ENCODE measurements around the gene CCDC34. TPM values are rescaled to one million over a fixed set of nuclear protein-coding genes. Genes with fewer than 3 reads are reported as not detected.
"Not testable (repeated sequence)": the region's sequence is repeated elsewhere in the genome, so short reads cannot be mapped to it uniquely, and the experiment has no call there.

CCDC34 gene
- polyA plus RNA-seq, 1 donor from 2014 or later, result 3.0 TPM

GRCh38 chr11:27329867-27330632 is 33.0 kb downstream of the CCDC34 start:
- Mint-ChIP-seq H3K27me3 (no peaks in the 10 kb centered on the region), H3K4me1 (no peaks in the 10 kb centered on the region), H3K9me3 (peaks cover 0 to 3% (median 0%) of the 10 kb centered on the region in 3 donors), H3K4me3 (no peak overlapping the region), H3K36me3 (peaks cover 4% of the 10 kb centered on the region), H3K27ac (no peak overlapping the region)

- H3K9me3 Mint-ChIP-seq, result peaks cover 0 to 3% (median 0%) of the 10 kb centered on the region in 3 donors
- no peaks in the 10 kb centered on the region for H3K27me3 Mint-ChIP-seq
- peaks cover 4% of the 10 kb centered on the region for H3K36me3 Mint-ChIP-seq
- H3K27ac Mint-ChIP-seq, result no peak overlapping the region
- no peak overlapping the region for H3K4me3 Mint-ChIP-seq
- H3K4me1 Mint-ChIP-seq, result no peaks in the 10 kb centered on the region
Measured at GRCh38 chr11:27328614-27329013, 34.4 kb downstream of the CCDC34 start.

DNA sequence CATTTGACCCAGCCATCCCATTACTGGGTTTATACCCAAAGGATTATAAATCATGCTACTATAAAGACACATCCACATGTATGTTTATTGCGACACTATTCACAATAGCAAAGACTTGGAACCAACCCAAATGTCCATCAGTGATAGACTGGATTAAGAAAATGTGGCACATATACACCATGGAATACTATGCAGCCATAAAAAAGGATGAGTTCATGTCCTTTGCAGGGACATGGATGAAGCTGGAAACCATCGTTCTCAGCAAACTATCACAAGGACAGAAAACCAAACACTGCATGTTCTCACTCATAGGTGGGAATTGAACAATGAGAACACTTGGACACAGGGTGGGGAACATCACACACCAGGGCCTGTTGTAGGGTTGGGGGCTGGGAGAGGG is 36.0 kb downstream of the CCDC34 start:
- not testable (repeated sequence) for H3K4me3 Mint-ChIP-seq, H3K27me3 Mint-ChIP-seq

GRCh38 chr11:27322196-27322595 is 40.8 kb downstream of the CCDC34 start:
- not testable (repeated sequence) for H3K27me3 Mint-ChIP-seq, H3K36me3 Mint-ChIP-seq

More for the DNA sequence above, 36.0 kb downstream of the CCDC34 start:
- not testable (repeated sequence) for H3K9me3 Mint-ChIP-seq, H3K27ac Mint-ChIP-seq, H3K36me3 Mint-ChIP-seq, H3K4me1 Mint-ChIP-seq

DNA sequence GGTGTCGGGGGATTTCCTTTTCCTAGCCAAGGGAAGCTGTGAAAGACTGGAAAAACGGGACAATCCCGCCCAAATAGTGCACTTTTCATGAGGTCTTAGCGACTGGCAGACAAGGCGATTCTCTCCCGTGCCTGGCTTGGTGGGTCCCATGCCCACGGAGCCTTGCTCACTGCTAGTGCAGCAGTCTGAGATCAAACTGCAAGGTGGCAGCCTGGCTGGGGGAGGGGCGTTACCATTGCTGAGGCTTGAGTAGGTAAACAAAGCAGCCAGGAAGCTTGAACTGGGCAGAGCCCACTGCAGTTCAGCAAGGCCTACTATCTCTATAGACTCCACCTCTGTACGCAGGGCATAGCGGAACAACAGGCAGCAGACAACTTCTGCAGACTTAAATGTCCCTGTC is 41.7 kb downstream of the CCDC34 start:
- not testable (repeated sequence) for H3K4me1 Mint-ChIP-seq

More at GRCh38 chr11:27322196-27322595, 40.8 kb downstream of the CCDC34 start:
- H3K27ac Mint-ChIP-seq, H3K4me1 Mint-ChIP-seq, H3K4me3 Mint-ChIP-seq, H3K9me3 Mint-ChIP-seq: not testable (repeated sequence)

DNA sequence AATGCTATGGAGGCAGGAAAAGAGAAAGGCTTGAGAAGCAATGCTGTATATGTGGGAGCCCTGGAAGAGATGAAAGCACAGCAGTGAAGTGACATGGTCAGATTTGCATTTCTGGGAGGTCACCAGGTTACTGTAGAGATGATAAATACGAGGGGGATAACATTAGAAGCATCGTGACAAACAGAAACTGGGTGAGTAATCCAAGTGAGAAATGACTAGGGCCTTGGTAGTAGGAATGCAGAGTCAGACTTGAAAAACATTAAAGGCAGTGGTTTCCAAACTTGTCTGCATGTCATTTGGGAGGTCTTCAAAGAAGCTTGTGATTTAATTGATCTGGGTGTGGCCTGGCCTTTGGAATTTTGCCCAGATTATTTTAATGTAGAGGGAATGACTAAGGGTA is 43.9 kb downstream of the CCDC34 start:
- H3K4me3 Mint-ChIP-seq, result no peak overlapping the region
- peaks cover 2% of the 10 kb centered on the region for H3K27me3 Mint-ChIP-seq
- no peak overlapping the region for H3K27ac Mint-ChIP-seq
- H3K36me3 Mint-ChIP-seq, result no peaks in the 10 kb centered on the region
- H3K4me1 Mint-ChIP-seq, result no peaks in the 10 kb centered on the region
- H3K9me3 Mint-ChIP-seq, result peaks cover 0 to 2% (median 0%) of the 10 kb centered on the region in 3 donors

More for the DNA sequence above, 41.7 kb downstream of the CCDC34 start:
- H3K9me3 Mint-ChIP-seq, H3K27me3 Mint-ChIP-seq, H3K4me3 Mint-ChIP-seq, H3K36me3 Mint-ChIP-seq, H3K27ac Mint-ChIP-seq: not testable (repeated sequence)

GRCh38 chr11:27317751-27318150 is 45.3 kb downstream of the CCDC34 start:
- Mint-ChIP-seq H3K27me3 (peaks cover 2% of the 10 kb centered on the region), H3K4me3 (no peak overlapping the region), H3K36me3 (no peaks in the 10 kb centered on the region), H3K4me1 (no peaks in the 10 kb centered on the region), H3K9me3 (peaks cover 0 to 2% (median 0%) of the 10 kb centered on the region in 3 donors), H3K27ac (no peak overlapping the region)

GRCh38 chr11:27315836-27316235 is 47.2 kb downstream of the CCDC34 start:
- Mint-ChIP-seq H3K27ac (no peak overlapping the region), H3K9me3 (no peaks in the 10 kb centered on the region), H3K4me1 (no peaks in the 10 kb centered on the region), H3K4me3 (no peak overlapping the region), H3K27me3 (peaks cover 5% of the 10 kb centered on the region), H3K36me3 (no peaks in the 10 kb centered on the region)

DNA sequence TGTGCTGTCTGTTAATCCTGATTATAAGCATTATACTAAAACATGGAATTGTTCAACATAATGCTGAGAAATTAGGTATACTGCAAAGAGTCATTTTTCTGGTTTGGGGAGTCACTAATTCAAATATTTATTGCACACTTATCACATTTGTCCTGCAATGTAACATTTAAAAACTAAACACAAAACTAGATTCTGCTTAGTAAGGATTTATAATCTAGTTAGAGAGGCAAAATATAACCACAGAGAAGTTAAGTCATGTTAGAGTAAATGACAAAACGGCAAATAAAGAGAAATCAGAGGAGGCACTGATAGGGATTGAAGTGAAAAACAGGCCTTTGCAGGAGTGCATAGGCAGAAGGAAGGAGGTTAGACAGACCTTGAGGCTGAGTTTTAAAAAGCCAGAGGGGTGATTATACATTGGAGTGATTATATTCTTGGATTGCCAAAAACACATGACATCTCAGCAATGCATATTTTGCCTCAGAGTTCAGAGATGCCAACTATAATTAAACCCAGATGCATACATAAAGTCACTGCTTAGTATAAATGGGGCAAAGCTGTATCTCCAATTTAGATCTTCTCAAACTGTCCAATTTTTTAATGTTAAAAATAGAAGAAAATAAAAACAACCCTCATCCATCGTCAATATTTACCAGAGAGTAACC is 49.7 kb downstream of the CCDC34 start:
- H3K36me3 Mint-ChIP-seq, result no peaks in the 10 kb centered on the region
- H3K27me3 Mint-ChIP-seq, result peaks cover 2% of the 10 kb centered on the region
- no peak overlapping the region for H3K4me3 Mint-ChIP-seq
- no peak overlapping the region for H3K27ac Mint-ChIP-seq
- H3K4me1 Mint-ChIP-seq, result no peaks in the 10 kb centered on the region
- no peaks in the 10 kb centered on the region for H3K9me3 Mint-ChIP-seq

DNA sequence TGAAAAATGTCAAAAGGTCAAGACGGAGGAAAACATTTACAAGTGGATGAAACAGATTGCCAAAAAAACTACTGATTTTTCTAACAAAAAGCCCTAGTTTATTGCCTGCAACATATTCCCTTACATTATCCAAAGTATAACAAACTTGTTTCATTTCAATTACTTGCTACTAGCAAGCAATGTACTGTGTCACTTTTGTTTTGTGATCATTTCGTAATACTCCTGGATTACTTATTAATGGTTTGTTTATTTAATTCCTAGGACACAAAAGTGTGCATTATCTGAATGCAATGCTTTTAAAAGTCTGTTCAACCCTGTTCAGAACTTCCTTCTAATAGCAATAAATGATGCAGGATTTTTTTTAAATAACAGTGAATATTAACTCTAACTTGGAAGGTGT is 50.9 kb downstream of the CCDC34 start:
- no peaks in the 10 kb centered on the region for H3K9me3 Mint-ChIP-seq
- no peaks in the 10 kb centered on the region for H3K36me3 Mint-ChIP-seq
- no peaks in the 10 kb centered on the region for H3K4me1 Mint-ChIP-seq
- peaks cover 2% of the 10 kb centered on the region for H3K27me3 Mint-ChIP-seq
- H3K27ac Mint-ChIP-seq, result no peak overlapping the region
- no peak overlapping the region for H3K4me3 Mint-ChIP-seq

- no peaks in the 10 kb centered on the region for H3K36me3 Mint-ChIP-seq
- H3K27me3 Mint-ChIP-seq, result peaks cover 2% of the 10 kb centered on the region
- no peak overlapping the region for H3K4me3 Mint-ChIP-seq
- peaks cover 0 to 3% (median 0%) of the 10 kb centered on the region in 3 donors for H3K9me3 Mint-ChIP-seq
- H3K4me1 Mint-ChIP-seq, result no peaks in the 10 kb centered on the region
- no peak overlapping the region for H3K27ac Mint-ChIP-seq
Measured at GRCh38 chr11:27310707-27311106, 52.3 kb downstream of the CCDC34 start.

DNA sequence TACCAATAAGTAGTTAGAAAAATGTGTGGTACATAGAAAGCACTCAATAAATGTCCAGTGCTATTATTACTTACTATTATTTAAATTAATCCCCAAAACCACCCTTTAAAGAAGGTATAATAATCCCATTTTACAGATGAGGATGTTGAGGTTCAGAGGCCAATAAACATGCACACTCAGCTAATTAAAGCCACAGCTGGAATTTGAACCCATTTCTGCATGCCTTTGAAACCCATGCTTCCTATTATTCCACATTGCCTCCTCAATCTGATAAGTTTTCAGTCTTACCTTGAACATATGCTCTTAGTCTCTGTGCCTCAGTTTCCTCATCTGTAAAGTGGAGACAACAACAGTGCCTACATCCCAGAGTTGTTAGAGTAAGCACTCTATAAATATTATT is 52.8 kb downstream of the CCDC34 start:
- H3K27me3 Mint-ChIP-seq, result peaks cover 5% of the 10 kb centered on the region
- no peak overlapping the region for H3K27ac Mint-ChIP-seq
- H3K9me3 Mint-ChIP-seq, result peaks cover 0 to 3% (median 0%) of the 10 kb centered on the region in 3 donors
- H3K36me3 Mint-ChIP-seq, result no peaks in the 10 kb centered on the region
- no peak overlapping the region for H3K4me3 Mint-ChIP-seq
- no peaks in the 10 kb centered on the region for H3K4me1 Mint-ChIP-seq

DNA sequence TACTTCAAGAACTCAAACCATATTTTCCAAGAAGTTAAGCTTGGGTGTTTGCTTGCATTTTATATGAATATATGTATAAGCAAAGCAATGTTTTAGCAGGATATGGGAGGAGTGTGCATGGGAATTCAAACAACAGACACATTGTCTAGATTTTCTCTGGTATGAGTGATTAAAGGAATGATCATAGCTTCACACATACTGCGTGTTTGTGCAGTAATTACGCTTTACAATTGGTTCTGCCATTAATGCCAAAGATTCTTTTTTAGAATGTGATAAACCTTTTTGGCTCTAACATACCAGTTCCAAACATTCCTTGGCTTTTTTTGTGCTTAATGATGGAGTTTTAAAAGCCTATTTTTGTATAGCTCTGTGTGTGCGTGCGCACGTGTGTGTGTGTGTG is 54.0 kb downstream of the CCDC34 start:
- no peaks in the 10 kb centered on the region for H3K36me3 Mint-ChIP-seq
- no peak overlapping the region for H3K4me3 Mint-ChIP-seq
- H3K4me1 Mint-ChIP-seq, result no peaks in the 10 kb centered on the region
- H3K27ac Mint-ChIP-seq, result no peak overlapping the region
- peaks cover 5% of the 10 kb centered on the region for H3K27me3 Mint-ChIP-seq
- peaks cover under 1 to 3% (median 2%) of the 10 kb centered on the region in 3 donors for H3K9me3 Mint-ChIP-seq

DNA sequence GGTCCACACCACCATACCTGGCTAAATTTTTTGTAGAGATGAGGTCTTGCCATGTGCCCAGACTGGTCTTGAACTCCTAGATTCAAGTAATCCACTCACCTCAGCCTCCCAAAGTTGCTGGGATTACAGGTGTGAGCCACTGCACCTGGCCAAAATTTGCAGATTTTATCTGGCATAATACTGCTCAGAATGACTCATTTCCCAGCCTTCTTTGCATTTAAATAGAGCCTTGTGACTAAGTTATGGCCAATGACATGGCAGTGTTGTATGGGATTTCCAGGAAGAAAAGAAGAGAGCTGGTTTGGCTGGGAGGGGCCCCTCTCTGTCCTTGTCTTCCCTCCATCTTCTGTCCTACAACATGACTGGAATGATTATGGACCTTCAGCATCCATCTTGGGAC is 55.8 kb downstream of the CCDC34 start:
- Mint-ChIP-seq H3K4me3 (no peak overlapping the region), H3K36me3 (no peaks in the 10 kb centered on the region), H3K4me1 (no peaks in the 10 kb centered on the region), H3K27ac (no peak overlapping the region), H3K27me3 (peaks cover 5% of the 10 kb centered on the region), H3K9me3 (peaks cover 3 to 5% (median 3%) of the 10 kb centered on the region in 3 donors)

GRCh38 chr11:27305751-27306150 is 57.3 kb downstream of the CCDC34 start:
- no peaks in the 10 kb centered on the region for H3K36me3 Mint-ChIP-seq
- H3K4me3 Mint-ChIP-seq, result no peak overlapping the region
- no peaks in the 10 kb centered on the region for H3K4me1 Mint-ChIP-seq
- peaks cover 3% of the 10 kb centered on the region for H3K27me3 Mint-ChIP-seq
- no peak overlapping the region for H3K27ac Mint-ChIP-seq
- peaks cover 3 to 5% (median 4%) of the 10 kb centered on the region in 3 donors for H3K9me3 Mint-ChIP-seq

GRCh38 chr11:27304514-27304913 is 58.5 kb downstream of the CCDC34 start:
- no peak overlapping the region for H3K4me3 Mint-ChIP-seq
- H3K27ac Mint-ChIP-seq, result no peak overlapping the region
- no peaks in the 10 kb centered on the region for H3K36me3 Mint-ChIP-seq
- peaks cover 3% of the 10 kb centered on the region for H3K27me3 Mint-ChIP-seq
- H3K4me1 Mint-ChIP-seq, result no peaks in the 10 kb centered on the region
- H3K9me3 Mint-ChIP-seq, result peaks cover 3 to 5% (median 4%) of the 10 kb centered on the region in 3 donors

Measured in IgD-negative memory B cell (primary cell).